GM12865 (cell line): Measurements from ENCODE around the gene KDM4B.

Experiments
- DNase-seq: peaks from one replicate; pipeline ENCODE4 v3.0.0; 2010; ENCODE audit warnings: low read depth
- H3K4me3 ChIP-seq: 2 replicates; pipeline ENCODE4 v1.5.1; 2011; ENCODE audit warnings: mild to moderate bottlenecking, low read depth, low read length, control low read depth
- TF ChIP-seq, protein P1 (sequence below): IDR thresholded peaks from 2 replicates; pipeline ENCODE4 v1.5.1; 2011; ENCODE audit warnings: low read length, control low read depth, low read depth, inconsistent platforms; ENCODE audit not compliant: insufficient read depth; ENCODE audit errors: missing control alignments

KDM4B gene

DNA sequence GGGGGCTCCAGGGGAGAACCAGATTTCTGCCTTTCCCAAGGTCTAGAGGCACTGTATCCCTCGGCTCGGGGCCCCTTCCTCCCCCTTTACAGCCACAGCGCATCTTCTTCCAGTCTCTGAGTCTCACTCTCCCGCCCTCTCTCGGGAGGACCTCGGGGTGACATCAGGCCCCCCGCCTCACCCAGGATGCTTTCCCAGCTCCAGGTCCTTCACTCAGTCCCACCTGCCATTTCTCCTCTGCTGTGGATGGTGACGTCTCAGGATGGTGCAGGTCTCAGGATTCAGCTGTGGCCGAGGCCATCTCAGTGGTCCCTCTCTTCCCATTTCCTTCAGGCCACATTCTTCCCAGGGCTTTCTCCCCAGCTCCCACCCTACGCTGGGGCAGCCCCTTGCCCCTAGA, 13.6 kb upstream of the KDM4B start:
- no peak for DNase-seq
- TF ChIP-seq, protein P1, sequence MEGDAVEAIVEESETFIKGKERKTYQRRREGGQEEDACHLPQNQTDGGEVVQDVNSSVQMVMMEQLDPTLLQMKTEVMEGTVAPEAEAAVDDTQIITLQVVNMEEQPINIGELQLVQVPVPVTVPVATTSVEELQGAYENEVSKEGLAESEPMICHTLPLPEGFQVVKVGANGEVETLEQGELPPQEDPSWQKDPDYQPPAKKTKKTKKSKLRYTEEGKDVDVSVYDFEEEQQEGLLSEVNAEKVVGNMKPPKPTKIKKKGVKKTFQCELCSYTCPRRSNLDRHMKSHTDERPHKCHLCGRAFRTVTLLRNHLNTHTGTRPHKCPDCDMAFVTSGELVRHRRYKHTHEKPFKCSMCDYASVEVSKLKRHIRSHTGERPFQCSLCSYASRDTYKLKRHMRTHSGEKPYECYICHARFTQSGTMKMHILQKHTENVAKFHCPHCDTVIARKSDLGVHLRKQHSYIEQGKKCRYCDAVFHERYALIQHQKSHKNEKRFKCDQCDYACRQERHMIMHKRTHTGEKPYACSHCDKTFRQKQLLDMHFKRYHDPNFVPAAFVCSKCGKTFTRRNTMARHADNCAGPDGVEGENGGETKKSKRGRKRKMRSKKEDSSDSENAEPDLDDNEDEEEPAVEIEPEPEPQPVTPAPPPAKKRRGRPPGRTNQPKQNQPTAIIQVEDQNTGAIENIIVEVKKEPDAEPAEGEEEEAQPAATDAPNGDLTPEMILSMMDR: no peak
- H3K4me3 ChIP-seq: no peak overlapping the region

DNA sequence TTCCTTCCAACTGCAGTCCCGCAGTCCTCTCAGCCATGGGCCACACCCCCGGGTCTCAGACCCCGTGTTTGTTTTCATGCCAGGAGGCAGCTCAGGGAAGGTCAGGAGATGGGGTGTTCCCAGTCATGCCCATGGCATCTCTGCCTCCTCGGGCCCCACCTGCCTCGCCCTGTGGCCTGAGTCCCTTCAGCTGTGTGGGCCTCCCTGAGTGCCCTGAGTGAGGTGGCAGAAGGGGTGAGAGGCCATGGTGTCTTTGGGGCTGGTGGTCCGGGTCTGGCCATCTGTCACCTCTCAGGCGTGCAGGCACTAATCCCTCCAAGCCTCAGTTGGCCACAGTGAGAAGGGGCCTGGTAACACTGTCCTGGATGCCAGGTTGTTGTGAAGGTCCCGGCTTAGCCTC, 10.9 kb upstream of the KDM4B start:
- TF ChIP-seq, protein P1: no peak
- no peak for DNase-seq

DNA sequence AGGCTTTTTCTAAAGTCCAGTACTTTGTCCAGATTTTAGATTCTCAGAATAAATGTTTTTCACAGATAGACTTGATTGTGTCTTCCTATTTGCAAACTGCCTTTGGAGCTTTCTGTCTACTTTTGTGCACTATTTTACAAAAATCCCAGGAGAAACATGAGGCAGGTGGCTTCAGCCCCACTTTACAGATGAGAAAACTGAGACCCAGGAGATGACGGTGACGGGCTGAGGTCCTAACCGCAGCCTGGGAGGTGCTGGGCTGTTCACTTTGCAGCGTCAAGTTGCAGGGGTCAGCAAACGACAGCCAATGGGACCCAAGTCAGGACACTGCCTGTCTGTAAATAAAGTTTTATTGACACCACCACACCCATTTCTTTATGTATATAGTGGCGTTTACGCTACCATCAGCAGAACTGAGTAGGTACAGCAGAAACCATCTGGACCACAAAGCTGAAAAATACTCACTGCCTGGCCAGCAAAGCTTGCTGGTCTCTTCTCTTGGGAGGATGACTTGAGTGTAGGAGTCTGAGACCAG, 6.8 kb upstream of the KDM4B start:
- no peak for DNase-seq
- no peak overlapping the region for H3K4me3 ChIP-seq
- TF ChIP-seq, protein P1: no peak

More for the DNA sequence above, 10.9 kb upstream of the KDM4B start:
- no peak overlapping the region for H3K4me3 ChIP-seq

DNA sequence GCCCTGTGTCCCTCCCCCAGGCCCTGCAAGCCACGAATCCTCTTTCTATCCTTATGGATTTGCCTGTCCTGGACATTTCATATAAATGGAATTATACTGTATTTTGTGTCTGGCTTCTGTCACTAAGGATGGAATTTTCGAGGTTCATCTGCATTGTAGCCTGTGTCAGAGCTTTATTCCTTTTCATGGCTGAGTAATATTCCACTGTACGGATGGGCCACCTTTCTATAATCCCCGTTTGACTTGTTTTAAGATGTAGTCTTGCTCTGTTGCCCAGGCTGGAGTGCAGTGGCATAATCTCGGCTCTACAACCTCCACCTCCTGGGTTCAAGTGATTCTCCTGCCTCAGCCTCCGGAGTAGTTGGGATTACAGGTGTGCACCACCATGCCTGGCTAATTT, 3.9 kb upstream of the KDM4B start:
- TF ChIP-seq, protein P1: no peak
- H3K4me3 ChIP-seq: no peak overlapping the region
- no peak for DNase-seq

DNA sequence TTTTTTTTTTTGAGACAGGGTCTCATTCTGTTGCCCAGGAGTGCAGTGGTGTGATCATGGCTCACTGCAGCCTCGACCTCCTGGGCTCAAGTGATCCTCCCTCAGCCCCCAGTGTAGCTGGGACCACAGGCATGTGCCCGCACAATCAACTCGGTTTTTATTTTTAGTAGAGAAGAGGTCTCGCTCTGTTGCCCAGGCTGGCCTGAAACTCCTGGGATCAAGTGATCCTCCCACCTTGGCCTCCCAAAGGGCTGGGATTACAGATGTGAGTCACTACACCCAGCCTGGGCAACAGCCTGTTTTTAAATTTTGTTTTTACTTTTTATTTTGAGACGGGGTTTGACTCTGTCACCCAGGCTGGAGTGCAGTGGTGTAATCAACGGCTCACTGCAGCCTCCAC, 2.3 kb upstream of the KDM4B start:
- DNase-seq: no peak
- TF ChIP-seq, protein P1: no peak
- H3K4me3 ChIP-seq: no peak overlapping the region

DNA sequence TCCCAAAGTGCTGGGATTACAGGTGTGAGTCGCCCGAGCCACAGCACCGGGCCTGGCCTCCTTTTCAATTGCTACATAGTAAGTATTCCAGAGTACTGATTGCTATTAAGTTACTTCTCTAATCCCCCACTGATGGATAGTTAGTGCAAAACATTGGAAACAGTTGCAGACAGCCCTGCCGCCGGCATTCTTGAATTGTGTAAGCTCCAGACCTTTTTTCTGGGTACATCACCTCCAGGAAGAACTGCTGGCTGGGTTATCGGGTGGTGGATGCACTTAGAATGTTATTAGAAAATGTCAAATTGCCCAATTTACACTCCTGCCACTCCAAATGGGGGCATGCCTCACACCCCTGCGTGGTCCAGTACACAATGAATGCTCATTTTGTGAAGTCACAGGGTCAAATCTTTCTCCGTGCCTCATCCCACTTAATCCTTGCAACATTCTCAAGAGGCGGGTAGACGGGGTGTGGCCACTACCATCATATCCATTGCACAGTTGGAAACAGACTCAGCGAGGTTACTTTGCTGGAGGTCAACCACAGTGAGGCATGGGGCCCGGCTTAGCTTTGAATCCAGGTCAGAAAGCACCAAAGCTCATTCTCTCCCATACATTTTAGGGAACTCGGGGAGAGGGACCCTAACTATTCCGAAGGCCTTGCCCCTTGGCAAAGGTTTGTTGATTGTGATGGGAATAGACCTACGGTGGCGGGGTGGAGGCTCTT, 1.0 kb upstream of the KDM4B start:
- DNase-seq: no peak
- TF ChIP-seq, protein P1: no peak

More for the DNA sequence above, 1.0 kb upstream of the KDM4B start:
- peak overlapping the region; percentile 54 for H3K4me3 ChIP-seq
